CD4-positive, alpha-beta T cell treated with Interleukin-15 for 4 hours (primary cell): ENCODE results near the gene HTATIP2.
"Not testable (repeated sequence)": the region's sequence is repeated elsewhere in the genome, so short reads cannot be mapped to it uniquely, and the experiment has no call there.

Source experiments
- DNase-seq: peaks from one replicate; pipeline ENCODE4 v3.0.0-alpha.2; 2020; ENCODE audit warnings: low spot score

HTATIP2 gene

GRCh38 chr11:20363500-20364340, at the start of gene HTATIP2:
Gene HTATIP2, plus strand, starts transcription at chr11:20363714. Its CDS starts 524 bp downstream, at chr11:20364238.
- peak; percentile 73 for DNase-seq

GRCh38 chr11:20315800-20316199, 47.7 kb upstream of the HTATIP2 start:
- DNase-seq, result no peak

- DNase-seq, result no peak
These were observed 42.3 kb upstream of the HTATIP2 start for GRCh38 chr11:20321177-20321576.

- DNase-seq, result no peak
These were observed 36.1 kb upstream of the HTATIP2 start for GRCh38 chr11:20327377-20327935.

GRCh38 chr11:20336056-20336455, 27.5 kb upstream of the HTATIP2 start:
- DNase-seq, result no peak

- no peak for DNase-seq
These were observed 25.9 kb upstream of the HTATIP2 start for GRCh38 chr11:20337526-20338154.

- DNase-seq, result no peak
These were observed 21.0 kb upstream of the HTATIP2 start for GRCh38 chr11:20342347-20343141.

GRCh38 chr11:20351136-20351535, 12.4 kb upstream of the HTATIP2 start:
- no peak for DNase-seq

- DNase-seq, result no peak
These were observed 11.7 kb upstream of the HTATIP2 start for GRCh38 chr11:20351751-20352262.

GRCh38 chr11:20353829-20354434, 9.6 kb upstream of the HTATIP2 start:
- peak; percentile 31 for DNase-seq

- DNase-seq, result peak; percentile 48
These were observed 8.0 kb upstream of the HTATIP2 start for GRCh38 chr11:20355221-20356219.

GRCh38 chr11:20357150-20357549, 6.4 kb upstream of the HTATIP2 start:
- DNase-seq, result no peak

- peak; percentile 62 for DNase-seq
These were observed 2.9 kb upstream of the HTATIP2 start for GRCh38 chr11:20360650-20361049.

GRCh38 chr11:20362481-20362880, 1.0 kb upstream of the HTATIP2 start:
- no peak for DNase-seq

GRCh38 chr11:20363149-20363499, 390 bp upstream of the HTATIP2 start:
- no peak for DNase-seq

- DNase-seq, result no peak
These were observed 853 bp downstream of the HTATIP2 start for GRCh38 chr11:20364341-20364792.

GRCh38 chr11:20365465-20365864, 2.0 kb downstream of the HTATIP2 start:
- DNase-seq, result not testable (repeated sequence)

GRCh38 chr11:20367313-20367948, 3.9 kb downstream of the HTATIP2 start:
- peak; percentile 67 for DNase-seq

GRCh38 chr11:20368438-20368837, 4.9 kb downstream of the HTATIP2 start:
- DNase-seq, result no peak

- DNase-seq, result no peak
These were observed 6.3 kb downstream of the HTATIP2 start for GRCh38 chr11:20369826-20370225.
